Smooth muscle cell (in vitro differentiated cells): ENCODE measurements around the gene RALGAPA2. TPM values are rescaled to one million over a fixed set of nuclear protein-coding genes. Genes with fewer than 3 reads are reported as not detected.

Source experiments
- DNase-seq: peaks from one replicate; lab custom pipeline; 2025; ENCODE audit not compliant: unreplicated experiment; lab: John Stamatoyannopoulos, UW
- H2AFZ ChIP-seq: fragments of 200-600 bp; sonication (generic); 2 replicates; pipeline ENCODE4 v1.6.0; 2016; ENCODE audit warnings: antibody characterized with exemption, low read depth, mild to moderate bottlenecking
- H3F3A ChIP-seq: fragments of 200-600 bp; sonication (generic); 2 replicates; pipeline ENCODE4 v1.6.0; 2017; ENCODE audit warnings: antibody characterized with exemption, low read depth
- H3K27ac ChIP-seq: fragments of 200-600 bp; sonication (generic); 2 replicates; pipeline ENCODE4 v1.5.1; 2016; ENCODE audit warnings: low read depth, mild to moderate bottlenecking
- H3K27me3 ChIP-seq: fragments of 200-600 bp; sonication (generic); 2 replicates; pipeline ENCODE4 v1.6.1; 2016; ENCODE audit warnings: low read depth, mild to moderate bottlenecking
- H3K36me3 ChIP-seq: fragments of 200-600 bp; sonication (generic); 2 replicates; pipeline ENCODE4 v1.5.1; 2016; ENCODE audit warnings: low read depth
- H3K4me1 ChIP-seq: fragments of 200-600 bp; sonication (generic); 2 replicates; pipeline ENCODE4 v1.5.1; 2016; ENCODE audit warnings: low read depth
- H3K4me2 ChIP-seq: fragments of 200-600 bp; sonication (generic); 2 replicates; pipeline ENCODE4 v1.6.0; 2016; ENCODE audit warnings: mild to moderate bottlenecking
- H3K4me3 ChIP-seq: fragments of 200-600 bp; sonication (generic); 2 replicates; pipeline ENCODE4 v1.5.1; 2016; ENCODE audit warnings: mild to moderate bottlenecking
- H3K79me2 ChIP-seq: fragments of 200-600 bp; sonication (generic); 2 replicates; pipeline ENCODE4 v1.6.0; 2016; ENCODE audit warnings: low read depth, mild to moderate bottlenecking
- H3K9ac ChIP-seq: fragments of 200-600 bp; sonication (generic); 2 replicates; pipeline ENCODE4 v1.6.0; 2016; ENCODE audit warnings: low read depth
- H3K9me3 ChIP-seq: fragments of 200-600 bp; sonication (generic); replicated peaks from 2 replicates; pipeline ENCODE4 v1.5.1; 2016; ENCODE audit warnings: low read depth
- H4K20me1 ChIP-seq: fragments of 200-600 bp; sonication (generic); 2 replicates; pipeline ENCODE4 v1.6.0; 2016; ENCODE audit warnings: low read depth
- CTCF ChIP-seq: fragments of 200-600 bp; sonication (generic); IDR thresholded peaks from 2 replicates; pipeline ENCODE4 v1.5.1; 2017; ENCODE audit warnings: borderline replicate concordance, mild to moderate bottlenecking, antibody characterized with exemption; ENCODE audit not compliant: insufficient read depth, poor library complexity, severe bottlenecking
- WGBS: methylation state at CpG from one replicate; pipeline ENCODE4 v1.1.7; 2016; ENCODE audit warnings: low lambda C conversion rate; 5-methylcytosine and 5-hydroxymethylcytosine counted together
- polyA plus RNA-seq: library from polyadenylated mRNA; unstranded; fragments of >200 nt; fragmentation: Nextera tagmentation; extraction: Ambion mirVana; gene quantifications from 2 replicates; pipeline ENCODE4 v1.2.1, GENCODE V29; 2016
- total RNA-seq: library from RNA; depleted of rRNA; stranded (reverse); fragments of >200 nt; gene quantifications from 2 replicates; pipeline ENCODE4 v1.2.3, GENCODE V29; 2014

RALGAPA2 gene
- total and polyA plus RNA-seq, 2 experiments from 2014 or later, result 3.5 to 6.2 TPM

DNA sequence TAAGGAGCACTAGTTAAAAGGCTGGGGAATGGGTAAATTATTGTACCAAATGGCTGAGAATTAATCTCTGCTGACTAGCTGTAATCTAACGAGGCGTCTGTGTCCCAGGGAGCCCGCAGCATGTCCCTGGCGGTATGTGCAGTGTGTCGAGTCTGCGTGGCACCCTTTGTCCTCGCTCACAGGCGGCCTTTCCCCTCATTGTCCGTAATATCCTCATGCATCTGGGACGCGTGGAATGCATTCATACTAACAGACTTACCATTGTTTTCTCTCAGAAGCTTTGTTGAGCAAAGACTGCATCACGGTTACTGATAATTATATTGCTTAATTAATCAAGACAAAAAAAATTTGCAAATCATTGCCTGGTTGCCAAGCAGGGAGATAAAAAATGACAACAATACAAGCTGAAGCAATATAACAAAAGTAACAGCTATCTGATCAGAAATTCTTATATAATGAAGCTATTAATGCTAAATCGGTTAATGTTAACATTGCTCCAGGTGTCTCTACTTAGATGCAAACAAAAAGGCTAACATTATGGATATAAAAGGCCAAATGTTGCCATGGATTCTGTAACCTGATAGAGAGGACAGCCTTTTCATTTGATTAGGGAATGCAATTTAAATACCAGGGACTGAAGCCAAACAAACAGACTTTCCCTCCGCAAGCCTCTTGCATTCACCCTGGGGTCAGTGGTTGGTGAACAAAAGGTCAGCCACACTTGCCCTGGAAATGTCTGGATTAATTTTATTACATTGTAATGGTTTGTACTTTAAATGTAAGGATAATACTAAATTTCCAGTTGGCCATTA is 219.7 kb downstream of the RALGAPA2 start:
- Histone ChIP-seq H3K4me2 (no peak overlapping the region), H4K20me1 (no peaks in the 10 kb centered on the region), H2AFZ (no peak overlapping the region), H3K9me3 (no peaks in the 10 kb centered on the region), H3F3A (no peaks in the 10 kb centered on the region), H3K27me3 (no peaks in the 10 kb centered on the region), H3K9ac (no peak overlapping the region), H3K36me3 (no peaks in the 10 kb centered on the region), H3K27ac (no peak overlapping the region), H3K4me1 (peaks cover 30% of the 10 kb centered on the region), H3K4me3 (no peak overlapping the region), H3K79me2 (no peaks in the 10 kb centered on the region)
- no peak for TF ChIP-seq CTCF
- 82% methylated on average over 14 of the region's 14 CpGs for WGBS
- no peak for DNase-seq

- Histone ChIP-seq H3K4me1 (peaks cover 30% of the 10 kb centered on the region), H3K9me3 (no peaks in the 10 kb centered on the region), H3F3A (no peaks in the 10 kb centered on the region), H3K27me3 (no peaks in the 10 kb centered on the region), H3K79me2 (no peaks in the 10 kb centered on the region), H4K20me1 (no peaks in the 10 kb centered on the region), H2AFZ (no peak overlapping the region), H3K4me2 (no peak overlapping the region), H3K27ac (no peak overlapping the region), H3K4me3 (no peak overlapping the region), H3K9ac (no peak overlapping the region), H3K36me3 (no peaks in the 10 kb centered on the region)
- no peak for DNase-seq
- no peak for TF ChIP-seq CTCF
- WGBS, result 93% methylated on average over 5 of the region's 5 CpGs
Observed at GRCh38 chr20:20491784-20492264, 220.6 kb downstream of the RALGAPA2 start.

- no peak overlapping the region for H3K27ac ChIP-seq
- 77% methylated on average over 5 of the region's 5 CpGs for WGBS
Observed at GRCh38 chr20:20491110-20491783, 221.2 kb downstream of the RALGAPA2 start.

More at GRCh38 chr20:20491110-20491783, 221.2 kb downstream of the RALGAPA2 start:
- DNase-seq, result no peak
- Histone ChIP-seq H3F3A (no peaks in the 10 kb centered on the region), H3K79me2 (no peaks in the 10 kb centered on the region), H4K20me1 (no peaks in the 10 kb centered on the region), H3K9me3 (no peaks in the 10 kb centered on the region), H3K9ac (no peak overlapping the region), H2AFZ (no peak overlapping the region), H3K27me3 (no peaks in the 10 kb centered on the region), H3K36me3 (no peaks in the 10 kb centered on the region), H3K4me3 (no peak overlapping the region), H3K4me1 (peaks cover 30% of the 10 kb centered on the region), H3K4me2 (no peak overlapping the region)
- no peak for TF ChIP-seq CTCF
